Measurements from ENCODE around the gene CMTM4. TPM values are rescaled to one million over a fixed set of nuclear protein-coding genes. Genes with fewer than 3 reads are reported as not detected.
"Not testable (repeated sequence)": the region's sequence is repeated elsewhere in the genome, so short reads cannot be mapped to it uniquely, and the experiment has no call there.

The CMTM4 gene
- total and polyA plus RNA-seq, 5 experiments from 2014 or later = 0.15 to 3.1 (median 1.1) TPM; not detected in 1

- Mint-ChIP-seq H3K4me3 (no peak overlapping the region), H3K4me1 (peaks cover 9 to 23% (median 17%) of the 10 kb centered on the region in 4 donors), H3K9me3 (no peaks in the 10 kb centered on the region), H3K36me3 (no peaks in the 10 kb centered on the region), H3K27me3 (peaks cover 0 to 3% (median 2%) of the 10 kb centered on the region in 5 donors), H3K27ac (peak overlapping the region in 1 of 10 donors; percentile 2)
- no peak for ATAC-seq
- no peak for DNase-seq
- POLR2A ChIA-PET = no interaction called here
Observed at GRCh38 chr16:66649167-66649566, 47.4 kb downstream of the CMTM4 start.

DNA sequence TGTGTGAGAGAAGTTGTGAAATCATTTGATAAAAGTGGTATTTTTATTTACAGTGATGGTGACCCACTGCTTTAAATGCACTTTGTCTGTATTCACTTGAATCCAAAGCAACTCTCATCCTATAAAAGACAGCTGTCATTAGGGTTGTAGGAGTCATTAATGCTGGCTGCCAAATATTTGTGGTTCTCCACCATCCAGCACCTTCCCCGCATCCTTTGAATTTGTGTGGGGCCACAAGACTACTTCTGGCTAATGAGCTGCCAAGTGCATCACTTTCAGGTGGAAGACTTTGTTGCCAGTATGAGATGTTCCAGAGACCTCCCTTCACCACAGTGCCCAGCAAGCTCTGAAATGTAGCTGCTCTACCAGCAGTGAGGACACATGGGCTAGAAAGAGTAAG lies 48.7 kb downstream of the CMTM4 start:
- no peaks in the 10 kb centered on the region for H3K36me3 Mint-ChIP-seq

GRCh38 chr16:66641387-66641786 lies 55.2 kb downstream of the CMTM4 start:
- H3K4me1 Mint-ChIP-seq = no peaks in the 10 kb centered on the region
- no peaks in the 10 kb centered on the region for H3K9me3 Mint-ChIP-seq
- no peak overlapping the region for H3K27ac Mint-ChIP-seq
- POLR2A ChIA-PET = no interaction called here
- ATAC-seq (no peak), DNase-seq (no peak)
- peaks cover 0 to 5% (median 2%) of the 10 kb centered on the region in 5 donors for H3K27me3 Mint-ChIP-seq
- no peaks in the 10 kb centered on the region for H3K36me3 Mint-ChIP-seq
- H3K4me3 Mint-ChIP-seq = no peak overlapping the region

More for the DNA sequence above, 48.7 kb downstream of the CMTM4 start:
- Mint-ChIP-seq H3K4me1 (peaks cover 7 to 19% (median 14%) of the 10 kb centered on the region in 4 donors), H3K9me3 (no peaks in the 10 kb centered on the region), H3K27ac (peak overlapping the region in 1 of 10 donors; percentile 13), H3K4me3 (no peak overlapping the region), H3K27me3 (peaks cover 0 to 3% (median 0%) of the 10 kb centered on the region in 5 donors)
- ATAC-seq (no peak), DNase-seq (no peak)
- POLR2A ChIA-PET = no interaction called here

DNA sequence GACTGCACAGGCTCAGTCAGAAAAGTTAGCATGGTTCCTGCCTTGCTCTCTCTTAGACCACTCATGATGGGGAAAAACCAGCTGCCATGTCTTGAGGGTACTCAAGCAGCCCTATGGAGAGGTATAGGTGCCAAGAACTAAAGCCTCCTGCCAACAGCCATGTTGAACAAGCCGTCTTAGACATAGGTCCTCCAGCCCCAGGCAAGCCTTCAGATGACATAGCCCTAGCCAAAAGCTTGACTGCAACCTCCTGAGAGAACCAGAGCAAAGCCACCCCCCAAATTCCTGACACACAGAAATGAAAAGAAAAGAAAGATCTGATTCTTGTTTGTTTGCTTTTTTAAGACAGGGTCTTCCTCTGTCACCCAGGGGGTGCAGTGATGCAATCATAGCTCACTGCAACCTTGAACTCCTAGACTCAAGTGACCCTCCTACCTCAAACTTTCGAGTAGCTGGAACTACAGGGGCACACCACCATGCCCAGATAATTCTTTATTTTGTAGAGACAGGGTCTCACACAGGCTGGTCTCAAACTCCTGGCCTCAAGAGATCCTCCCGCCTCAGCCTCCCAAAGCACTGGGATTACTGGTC lies 55.7 kb downstream of the CMTM4 start:
- Mint-ChIP-seq H3K4me1 (no peaks in the 10 kb centered on the region), H3K27me3 (peaks cover 0 to 5% (median 2%) of the 10 kb centered on the region in 5 donors), H3K4me3 (no peak overlapping the region), H3K9me3 (no peaks in the 10 kb centered on the region), H3K36me3 (no peaks in the 10 kb centered on the region), H3K27ac (no peak overlapping the region)
- ATAC-seq (no peak), DNase-seq (no peak)
- POLR2A ChIA-PET = no interaction called here

- POLR2A ChIA-PET = no interaction called here
- Mint-ChIP-seq H3K36me3 (peaks cover 0 to 2% (median 0%) of the 10 kb centered on the region in 3 donors), H3K4me1 (no peaks in the 10 kb centered on the region), H3K27ac (no peak overlapping the region), H3K27me3 (peaks cover 0 to 5% (median 2%) of the 10 kb centered on the region in 5 donors), H3K9me3 (no peaks in the 10 kb centered on the region), H3K4me3 (no peak overlapping the region)
- ATAC-seq (no peak), DNase-seq (no peak)
Observed at GRCh38 chr16:66639091-66639885, 57.3 kb downstream of the CMTM4 start.

DNA sequence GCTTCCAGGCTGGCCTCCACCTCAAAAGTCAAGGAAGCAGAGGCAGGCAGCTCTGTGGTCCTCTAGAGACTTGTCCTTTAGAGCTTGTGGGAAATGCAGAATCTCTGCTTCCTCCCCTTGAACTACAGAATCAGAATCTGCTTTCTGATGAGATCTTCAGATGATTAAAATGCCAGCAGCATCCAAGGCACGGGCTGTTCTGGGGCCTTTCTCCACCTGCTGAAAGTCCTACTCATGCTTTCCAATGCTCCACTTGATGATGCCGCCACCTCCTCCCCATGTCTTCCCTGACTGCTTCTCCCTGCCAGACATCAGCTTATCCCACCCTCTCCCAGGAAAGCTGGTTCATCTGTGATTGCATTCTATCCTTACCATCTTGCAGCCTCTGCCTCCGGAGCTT lies 58.7 kb downstream of the CMTM4 start:
- no peak for ATAC-seq
- DNase-seq = no peak
- POLR2A ChIA-PET = no interaction called here
- Mint-ChIP-seq H3K4me1 (no peaks in the 10 kb centered on the region), H3K27me3 (peaks cover 0 to 3% (median 2%) of the 10 kb centered on the region in 5 donors), H3K4me3 (no peak overlapping the region), H3K9me3 (no peaks in the 10 kb centered on the region), H3K27ac (no peak overlapping the region), H3K36me3 (peaks cover 0 to 2% (median 0%) of the 10 kb centered on the region in 3 donors)

- no peak overlapping the region for H3K4me3 Mint-ChIP-seq
- no peak overlapping the region for H3K27ac Mint-ChIP-seq
- H3K27me3 Mint-ChIP-seq = peaks cover 0 to 3% (median 2%) of the 10 kb centered on the region in 5 donors
- no peaks in the 10 kb centered on the region for H3K9me3 Mint-ChIP-seq
- H3K36me3 Mint-ChIP-seq = peaks cover 0 to 2% (median 0%) of the 10 kb centered on the region in 3 donors
- DNase-seq (no peak), ATAC-seq (no peak)
- no peaks in the 10 kb centered on the region for H3K4me1 Mint-ChIP-seq
- POLR2A ChIA-PET = no interaction called here
Observed at GRCh38 chr16:66636199-66636598, 60.3 kb downstream of the CMTM4 start.

- no peak for ATAC-seq
- Mint-ChIP-seq H3K36me3 (peaks cover 0 to 2% (median 0%) of the 10 kb centered on the region in 3 donors), H3K4me3 (no peak overlapping the region), H3K9me3 (no peaks in the 10 kb centered on the region), H3K4me1 (no peaks in the 10 kb centered on the region), H3K27me3 (peaks cover 0 to 2% (median 2%) of the 10 kb centered on the region in 5 donors), H3K27ac (no peak overlapping the region)
- no peak for DNase-seq
- POLR2A ChIA-PET = interaction anchor here (1.3 kb wide), 1 partner anchor 20 kb away, joined by 3 read pairs; no protein-coding TSS in a partner anchor
Observed at GRCh38 chr16:66635406-66635805, 61.1 kb downstream of the CMTM4 start.

DNA sequence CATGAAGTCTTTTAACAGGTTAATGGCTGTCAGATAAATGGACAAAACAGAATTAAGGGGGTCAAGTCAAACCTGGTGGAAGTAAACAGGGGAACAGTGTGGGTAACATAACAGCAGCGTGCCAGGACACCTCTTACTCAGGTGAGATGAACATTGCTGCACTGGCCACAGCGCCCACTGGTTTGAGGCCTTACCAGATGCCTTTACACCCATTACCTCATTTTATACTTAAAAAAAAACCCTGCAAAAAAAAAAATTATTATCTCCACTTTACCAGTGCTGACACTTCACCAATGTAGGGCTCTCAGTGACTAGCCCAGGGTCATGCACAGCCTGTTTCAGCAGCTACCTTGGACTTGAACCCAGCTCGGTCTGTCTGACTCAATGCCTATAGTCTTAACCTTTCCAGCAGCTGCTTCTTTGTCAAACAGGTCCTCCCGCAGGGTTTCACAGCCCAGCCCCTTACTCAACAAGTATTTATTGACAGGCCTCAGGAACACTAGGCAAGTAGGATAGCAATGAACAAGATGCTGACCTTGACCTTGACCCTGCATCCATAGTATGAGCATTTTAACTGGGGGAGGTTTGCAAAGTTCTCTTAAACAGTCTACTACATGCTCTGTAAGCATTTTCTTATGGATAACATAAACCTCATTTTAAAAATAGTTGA lies 61.9 kb downstream of the CMTM4 start:
- Mint-ChIP-seq H3K27me3 (peaks cover 0 to 2% (median 0%) of the 10 kb centered on the region in 5 donors), H3K27ac (peak overlapping the region in 1 of 10 donors; percentile 17), H3K4me1 (no peaks in the 10 kb centered on the region), H3K9me3 (no peaks in the 10 kb centered on the region), H3K36me3 (peaks cover 0 to 4% (median 0%) of the 10 kb centered on the region in 3 donors), H3K4me3 (no peak overlapping the region)
- ATAC-seq (no peak), DNase-seq (no peak)
- POLR2A ChIA-PET = interaction anchor here (1.3 kb wide), 1 partner anchor 20 kb away, joined by 3 read pairs; no protein-coding TSS in a partner anchor

DNA sequence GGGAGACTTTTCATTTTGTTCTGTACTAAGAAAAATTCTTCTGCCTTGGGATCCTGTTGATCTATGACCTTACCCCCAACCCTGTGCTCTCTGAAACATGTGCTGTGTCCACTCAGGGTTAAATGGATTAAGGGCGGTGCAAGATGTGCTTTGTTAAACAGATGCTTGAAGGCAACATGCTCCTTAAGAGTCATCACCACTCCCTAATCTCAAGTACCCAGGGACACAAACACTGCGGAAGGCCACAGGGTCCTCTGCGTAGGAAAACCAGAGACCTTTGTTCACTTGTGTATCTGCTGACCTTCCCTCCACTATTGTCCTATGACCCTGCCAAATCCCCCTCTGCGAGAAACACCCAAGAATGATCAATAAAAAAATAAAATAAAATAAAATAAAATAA lies 65.0 kb downstream of the CMTM4 start:
- not testable (repeated sequence) for H3K27ac Mint-ChIP-seq

GRCh38 chr16:66630561-66631260 lies 65.8 kb downstream of the CMTM4 start:
- ATAC-seq, H3K4me1 Mint-ChIP-seq, POLR2A ChIA-PET, H3K36me3 Mint-ChIP-seq, H3K4me3 Mint-ChIP-seq, H3K27ac Mint-ChIP-seq, H3K9me3 Mint-ChIP-seq, H3K27me3 Mint-ChIP-seq, DNase-seq: not testable (repeated sequence)

More for the DNA sequence above, 65.0 kb downstream of the CMTM4 start:
- not testable (repeated sequence) for H3K4me3 Mint-ChIP-seq, H3K27me3 Mint-ChIP-seq, H3K9me3 Mint-ChIP-seq, DNase-seq, ATAC-seq, H3K36me3 Mint-ChIP-seq, H3K4me1 Mint-ChIP-seq
- POLR2A ChIA-PET = interaction anchor here (0.6 kb wide), 1 partner anchor 54 kb away, joined by 3 read pairs; no protein-coding TSS in a partner anchor

GRCh38 chr16:66629856-66630255 lies 66.7 kb downstream of the CMTM4 start:
- no peaks in the 10 kb centered on the region for H3K9me3 Mint-ChIP-seq
- no peak for ATAC-seq
- DNase-seq = no peak
- no peak overlapping the region for H3K27ac Mint-ChIP-seq
- peaks cover 0 to under 1% (median 0%) of the 10 kb centered on the region in 5 donors for H3K27me3 Mint-ChIP-seq
- H3K4me3 Mint-ChIP-seq = no peak overlapping the region
- POLR2A ChIA-PET = no interaction called here
- H3K4me1 Mint-ChIP-seq = no peaks in the 10 kb centered on the region
- H3K36me3 Mint-ChIP-seq = peaks cover 0 to 4% (median 0%) of the 10 kb centered on the region in 3 donors

All from naive thymus-derived CD8-positive, alpha-beta T cell (primary cell).